Measurements from ENCODE around the gene IDH3B.

GRCh38 chr20:2687514-2687913 lies 23.5 kb upstream of the IDH3B start:
- TF ChIP-seq CTCF (IDR thresholded peaks at IDR 0.05) (no peak), POLR2A (IDR thresholded peaks at IDR 0.05) (no peak)
